Astrocyte (in vitro differentiated cells and primary cell): ENCODE measurements around the gene SOX18. TPM values are rescaled to one million over a fixed set of nuclear protein-coding genes. Genes with fewer than 3 reads are reported as not detected.

Experiments
- DNase-seq: peaks from one replicate; pipeline ENCODE4 v3.0.0-alpha.2; 2010; ENCODE audit warnings: low read depth
- FAIRE-seq: peaks from 2 replicates; lab custom pipeline; 2011; peaks lifted over from hg19 to GRCh38; lab: Jason Lieb, UNC
- H2AFZ ChIP-seq: 2 replicates; pipeline ENCODE4 v1.6.0; 2012; ENCODE audit warnings: low read depth, low read length, inconsistent platforms
- H3K27ac ChIP-seq: 2 replicates; pipeline ENCODE4 v1.5.1; 2011; ENCODE audit warnings: low read depth, low read length, inconsistent platforms
- H3K27me3 ChIP-seq: 2 replicates; pipeline ENCODE4 v1.6.0; 2011; ENCODE audit warnings: low read length, inconsistent platforms; ENCODE audit not compliant: insufficient read depth
- H3K36me3 ChIP-seq: 2 replicates; pipeline ENCODE4 v1.5.1; 2011; ENCODE audit warnings: low read length, inconsistent platforms; ENCODE audit not compliant: insufficient read depth
- H3K4me1 ChIP-seq: 2 replicates; pipeline ENCODE4 v1.5.1; 2011; ENCODE audit warnings: low read length, inconsistent platforms; ENCODE audit not compliant: insufficient read depth
- H3K4me2 ChIP-seq: 2 replicates; pipeline ENCODE4 v1.6.0; 2012; ENCODE audit warnings: low read length, inconsistent platforms
- H3K4me3 ChIP-seq: 2 replicates; pipeline ENCODE4 v1.5.1; 2011; ENCODE audit warnings: low read depth, mild to moderate bottlenecking, low read length, inconsistent platforms; ENCODE audit not compliant: insufficient read depth
- H3K79me2 ChIP-seq: 2 replicates; pipeline ENCODE4 v1.6.0; 2012; ENCODE audit warnings: mild to moderate bottlenecking, low read length, inconsistent platforms; ENCODE audit not compliant: insufficient read depth
- H3K9ac ChIP-seq: 2 replicates; pipeline ENCODE4 v1.6.0; 2012; ENCODE audit warnings: mild to moderate bottlenecking, low read length, inconsistent platforms
- H3K9me3 ChIP-seq: 2 replicates; pipeline ENCODE4 v1.5.1; 2012; ENCODE audit warnings: low read depth, mild to moderate bottlenecking, low read length, inconsistent platforms; ENCODE audit not compliant: insufficient read depth
- H4K20me1 ChIP-seq: 2 replicates; pipeline ENCODE4 v1.6.0; 2012; ENCODE audit warnings: low read length, inconsistent platforms; ENCODE audit not compliant: insufficient read depth
- H3K27ac Mint-ChIP-seq: one replicate; pipeline ENCODE4 v1.8.0; 2021; ENCODE audit warnings: mild to moderate bottlenecking, mixed read lengths; ENCODE audit not compliant: unreplicated experiment
- H3K27me3 Mint-ChIP-seq: one replicate; pipeline ENCODE4 v1.8.0; 2021; ENCODE audit warnings: low read depth, mixed read lengths; ENCODE audit not compliant: unreplicated experiment
- H3K36me3 Mint-ChIP-seq: one replicate; pipeline ENCODE4 v1.8.0; 2021; ENCODE audit warnings: low read depth, mixed read lengths; ENCODE audit not compliant: unreplicated experiment
- H3K4me1 Mint-ChIP-seq: one replicate; pipeline ENCODE4 v1.8.0; 2021; ENCODE audit warnings: low read depth, mixed read lengths; ENCODE audit not compliant: unreplicated experiment
- H3K4me3 Mint-ChIP-seq: one replicate; pipeline ENCODE4 v1.8.0; 2021; ENCODE audit warnings: mild to moderate bottlenecking, moderate library complexity, mixed read lengths; ENCODE audit not compliant: unreplicated experiment
- H3K9me3 Mint-ChIP-seq: one replicate; pipeline ENCODE4 v1.8.0; 2021; ENCODE audit warnings: mild to moderate bottlenecking, mixed read lengths; ENCODE audit not compliant: unreplicated experiment
- EZH2 ChIP-seq: IDR thresholded peaks from 2 replicates; pipeline ENCODE4 v1.6.1; 2012; ENCODE audit warnings: mild to moderate bottlenecking, low read length, inconsistent platforms; ENCODE audit not compliant: insufficient read depth
- total RNA-seq: library from RNA; stranded (reverse); gene quantifications from 2 replicates; pipeline ENCODE4 v1.2.1, GENCODE V29; 2021
- TF ChIP-seq, protein P1 (sequence below): IDR thresholded peaks from 2 replicates; pipeline ENCODE4 v1.5.1; 2011; ENCODE audit warnings: low read depth, mild to moderate bottlenecking, inconsistent platforms, low read length, moderate library complexity; ENCODE audit not compliant: insufficient read depth

SOX18 gene
- total RNA-seq, 1 donor from 2014 or later: 0.52 TPM

DNA sequence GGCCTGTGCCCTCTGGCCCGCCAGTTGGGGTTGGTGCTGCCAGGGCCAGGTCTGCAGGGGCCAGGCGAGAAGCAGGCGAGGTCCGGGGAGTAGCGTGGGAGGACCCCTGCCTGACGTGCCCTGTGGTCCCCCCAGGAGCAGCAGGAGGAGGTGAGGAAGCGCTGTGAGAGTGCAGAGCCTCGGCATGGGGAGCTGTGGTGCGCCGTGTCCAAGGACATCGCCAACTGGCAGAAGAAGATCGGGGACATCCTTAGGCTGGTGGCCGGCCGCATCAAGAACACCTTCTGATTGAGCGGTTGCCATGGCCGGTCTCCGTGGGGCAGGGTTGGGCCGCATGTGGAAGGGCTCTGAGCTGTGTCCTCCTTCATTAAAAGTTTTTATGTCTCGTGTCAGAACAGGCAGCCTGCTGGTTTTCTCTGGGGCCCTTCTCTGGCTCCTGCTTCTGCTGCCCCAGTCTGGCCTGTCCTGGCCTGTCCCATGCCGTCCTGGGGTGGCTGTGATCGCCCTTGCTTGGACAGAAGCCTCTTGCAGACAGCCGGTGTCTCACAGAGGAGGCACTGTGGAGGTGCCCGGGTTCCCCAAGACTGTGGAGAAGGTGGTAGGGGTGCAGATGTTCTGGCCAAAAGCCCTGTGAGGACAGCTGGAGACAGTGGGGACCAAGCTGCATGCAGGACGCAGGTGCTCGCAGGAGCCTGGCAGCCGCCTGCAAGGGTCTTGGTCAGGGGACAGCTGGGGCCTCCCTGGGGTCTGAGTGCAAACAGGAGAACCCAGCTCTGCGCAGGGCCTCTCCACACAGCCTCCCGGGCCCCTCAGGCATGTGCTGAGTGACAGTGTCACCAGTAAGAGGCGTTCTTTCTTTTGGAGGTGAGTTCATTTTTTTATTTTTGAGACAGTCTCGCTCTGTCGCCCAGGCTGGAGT is 16.5 kb downstream of the SOX18 start:
- H3K36me3 ChIP-seq: peaks cover 2% of the 10 kb centered on the region
- Mint-ChIP-seq H3K9me3 (peaks cover 2% of the 10 kb centered on the region), H3K36me3 (peaks cover 23% of the 10 kb centered on the region), H3K4me3 (no peak overlapping the region), H3K27ac (no peak overlapping the region), H3K27me3 (peaks cover 2% of the 10 kb centered on the region), H3K4me1 (peaks cover 6% of the 10 kb centered on the region)
- H3K4me3 ChIP-seq: no peak overlapping the region
- DNase-seq: no peak
- FAIRE-seq: no peak
- no peak overlapping the region for H3K9ac ChIP-seq
- H3K27ac ChIP-seq: no peak overlapping the region
- H3K79me2 ChIP-seq: no peaks in the 10 kb centered on the region
- TF ChIP-seq EZH2: no peak
- TF ChIP-seq, protein P1, sequence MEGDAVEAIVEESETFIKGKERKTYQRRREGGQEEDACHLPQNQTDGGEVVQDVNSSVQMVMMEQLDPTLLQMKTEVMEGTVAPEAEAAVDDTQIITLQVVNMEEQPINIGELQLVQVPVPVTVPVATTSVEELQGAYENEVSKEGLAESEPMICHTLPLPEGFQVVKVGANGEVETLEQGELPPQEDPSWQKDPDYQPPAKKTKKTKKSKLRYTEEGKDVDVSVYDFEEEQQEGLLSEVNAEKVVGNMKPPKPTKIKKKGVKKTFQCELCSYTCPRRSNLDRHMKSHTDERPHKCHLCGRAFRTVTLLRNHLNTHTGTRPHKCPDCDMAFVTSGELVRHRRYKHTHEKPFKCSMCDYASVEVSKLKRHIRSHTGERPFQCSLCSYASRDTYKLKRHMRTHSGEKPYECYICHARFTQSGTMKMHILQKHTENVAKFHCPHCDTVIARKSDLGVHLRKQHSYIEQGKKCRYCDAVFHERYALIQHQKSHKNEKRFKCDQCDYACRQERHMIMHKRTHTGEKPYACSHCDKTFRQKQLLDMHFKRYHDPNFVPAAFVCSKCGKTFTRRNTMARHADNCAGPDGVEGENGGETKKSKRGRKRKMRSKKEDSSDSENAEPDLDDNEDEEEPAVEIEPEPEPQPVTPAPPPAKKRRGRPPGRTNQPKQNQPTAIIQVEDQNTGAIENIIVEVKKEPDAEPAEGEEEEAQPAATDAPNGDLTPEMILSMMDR: no peak
- peaks cover 46% of the 10 kb centered on the region for H4K20me1 ChIP-seq
- peaks cover 3% of the 10 kb centered on the region for H3K4me1 ChIP-seq
- H3K27me3 ChIP-seq: peaks cover 3% of the 10 kb centered on the region
- no peaks in the 10 kb centered on the region for H3K9me3 ChIP-seq
- no peak overlapping the region for H3K4me2 ChIP-seq
- H2AFZ ChIP-seq: no peak overlapping the region

DNA sequence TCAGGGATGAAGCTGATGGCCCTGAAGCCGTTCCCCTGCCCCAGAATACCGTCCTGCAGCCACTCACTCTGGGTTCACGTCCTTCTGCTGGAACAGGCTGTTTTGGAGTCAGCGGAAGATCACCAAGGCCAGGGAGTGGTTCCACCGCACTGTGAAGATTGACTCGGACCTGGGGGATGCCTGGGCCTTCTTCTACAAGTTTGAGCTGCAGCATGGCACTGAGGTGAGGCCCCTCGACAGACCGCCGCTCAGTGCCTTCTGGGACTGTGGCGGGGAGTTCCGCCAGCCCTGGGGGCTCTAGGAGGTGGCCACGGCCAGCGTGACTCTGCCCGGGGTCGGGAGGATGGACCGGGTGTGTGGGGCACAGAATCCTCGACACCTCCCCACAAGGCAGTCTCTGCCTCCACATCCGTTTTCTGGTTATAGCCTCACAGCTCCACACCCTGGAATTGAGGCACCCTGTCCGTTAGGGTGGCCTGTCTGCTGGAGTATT is 17.6 kb downstream of the SOX18 start:
- Histone ChIP-seq H2AFZ (no peak overlapping the region), H3K4me3 (no peak overlapping the region)
- peaks cover 6% of the 10 kb centered on the region for H3K4me1 Mint-ChIP-seq

More for the DNA sequence above, 17.6 kb downstream of the SOX18 start:
- no peak overlapping the region for H3K4me3 Mint-ChIP-seq
- H3K27ac ChIP-seq: no peak overlapping the region
- no peak overlapping the region for H3K4me2 ChIP-seq
- no peaks in the 10 kb centered on the region for H3K27me3 Mint-ChIP-seq
- TF ChIP-seq EZH2: no peak
- TF ChIP-seq, protein P1: no peak
- H3K36me3 ChIP-seq: peaks cover 2% of the 10 kb centered on the region
- peaks cover 3% of the 10 kb centered on the region for H3K4me1 ChIP-seq
- FAIRE-seq (no peak), DNase-seq (no peak)
- no peak overlapping the region for H3K9ac ChIP-seq
- peaks cover 26% of the 10 kb centered on the region for H3K36me3 Mint-ChIP-seq
- peaks cover 42% of the 10 kb centered on the region for H4K20me1 ChIP-seq
- H3K27ac Mint-ChIP-seq: no peak overlapping the region
- H3K9me3 Mint-ChIP-seq: peaks cover 2% of the 10 kb centered on the region
- H3K79me2 ChIP-seq: no peaks in the 10 kb centered on the region
- no peaks in the 10 kb centered on the region for H3K27me3 ChIP-seq
- no peaks in the 10 kb centered on the region for H3K9me3 ChIP-seq
